IPS-NIHi7 (cell line): ENCODE results near the gene STRA8.

Source experiments
- DNase-seq: peaks from one replicate; pipeline ENCODE4 v3.0.0; 2012; ENCODE audit warnings: mixed read lengths; ENCODE audit errors: extremely low spot score

Gene STRA8

DNA sequence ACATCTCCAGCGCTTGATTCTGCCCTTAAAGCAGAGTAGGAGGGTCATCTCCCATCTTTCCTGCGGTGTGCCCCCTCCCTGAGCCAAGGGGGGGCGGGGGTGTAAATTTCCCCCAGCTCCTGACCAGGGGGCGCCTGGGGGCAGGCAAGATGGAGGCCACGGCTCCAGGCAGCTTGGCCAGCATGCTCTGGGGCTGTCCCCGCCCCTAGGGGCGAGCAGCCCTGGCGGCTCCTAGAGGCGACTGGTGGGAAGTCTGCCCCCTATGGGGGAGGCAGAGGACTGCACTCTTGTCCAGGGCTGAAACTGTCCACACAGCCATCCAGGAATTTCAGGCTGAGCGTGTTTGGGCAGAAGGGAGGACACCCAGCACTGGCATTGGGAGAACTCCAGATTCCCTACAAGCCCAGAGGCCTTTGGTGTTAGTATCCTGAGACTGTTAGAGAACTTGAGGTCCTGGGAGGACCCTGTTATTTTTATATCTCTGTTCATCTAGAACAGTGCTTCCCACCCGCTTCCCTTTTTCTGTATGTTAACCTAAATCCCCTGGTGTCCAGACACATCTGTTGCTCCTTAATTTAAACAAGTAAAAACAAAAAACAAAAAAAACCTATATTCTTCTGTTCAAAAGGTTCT, 4.6 kb downstream of the STRA8 start:
- peak; percentile 77 for DNase-seq

DNA sequence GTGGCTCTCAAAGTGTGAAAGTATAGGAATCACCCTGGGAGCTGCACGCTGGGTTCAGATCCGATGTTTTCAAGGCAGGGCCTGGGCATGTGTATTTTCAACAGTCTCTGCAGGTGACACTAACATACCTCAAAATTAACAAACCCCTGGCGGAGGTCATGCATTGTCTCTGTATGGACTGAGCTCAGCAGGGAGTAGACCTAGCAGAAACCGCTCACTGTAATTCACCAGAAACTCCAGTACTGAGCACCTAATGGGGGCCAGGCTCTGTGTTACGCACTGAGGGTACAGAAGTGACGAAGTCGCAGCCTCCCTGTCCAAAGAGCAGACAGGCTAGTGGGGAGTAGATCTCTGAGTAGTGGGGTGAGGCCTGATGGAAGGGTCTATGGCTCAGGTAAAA, 5.6 kb downstream of the STRA8 start:
- peak; percentile 6 for DNase-seq

DNA sequence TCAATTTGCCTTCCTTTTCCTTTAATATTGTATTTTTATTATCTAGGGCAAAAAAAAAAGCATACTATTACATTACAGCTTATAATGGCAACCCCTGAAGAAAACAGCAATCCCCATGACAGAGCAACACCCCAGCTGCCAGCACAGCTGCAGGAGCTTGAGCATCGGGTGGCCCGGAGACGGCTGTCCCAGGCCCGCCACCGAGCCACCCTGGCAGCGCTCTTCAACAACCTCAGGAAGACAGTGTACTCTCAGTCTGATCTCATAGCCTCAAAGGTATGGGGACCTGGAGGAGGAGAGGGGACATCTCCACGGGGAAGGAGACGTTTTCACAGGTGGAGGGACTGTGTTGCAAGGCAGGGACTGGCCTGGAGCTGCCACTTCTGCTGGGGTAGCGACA, 6.8 kb downstream of the STRA8 start:
- DNase-seq = no peak

GRCh38 chr7:135242096-135242684, 8.6 kb downstream of the STRA8 start:
- no peak for DNase-seq

DNA sequence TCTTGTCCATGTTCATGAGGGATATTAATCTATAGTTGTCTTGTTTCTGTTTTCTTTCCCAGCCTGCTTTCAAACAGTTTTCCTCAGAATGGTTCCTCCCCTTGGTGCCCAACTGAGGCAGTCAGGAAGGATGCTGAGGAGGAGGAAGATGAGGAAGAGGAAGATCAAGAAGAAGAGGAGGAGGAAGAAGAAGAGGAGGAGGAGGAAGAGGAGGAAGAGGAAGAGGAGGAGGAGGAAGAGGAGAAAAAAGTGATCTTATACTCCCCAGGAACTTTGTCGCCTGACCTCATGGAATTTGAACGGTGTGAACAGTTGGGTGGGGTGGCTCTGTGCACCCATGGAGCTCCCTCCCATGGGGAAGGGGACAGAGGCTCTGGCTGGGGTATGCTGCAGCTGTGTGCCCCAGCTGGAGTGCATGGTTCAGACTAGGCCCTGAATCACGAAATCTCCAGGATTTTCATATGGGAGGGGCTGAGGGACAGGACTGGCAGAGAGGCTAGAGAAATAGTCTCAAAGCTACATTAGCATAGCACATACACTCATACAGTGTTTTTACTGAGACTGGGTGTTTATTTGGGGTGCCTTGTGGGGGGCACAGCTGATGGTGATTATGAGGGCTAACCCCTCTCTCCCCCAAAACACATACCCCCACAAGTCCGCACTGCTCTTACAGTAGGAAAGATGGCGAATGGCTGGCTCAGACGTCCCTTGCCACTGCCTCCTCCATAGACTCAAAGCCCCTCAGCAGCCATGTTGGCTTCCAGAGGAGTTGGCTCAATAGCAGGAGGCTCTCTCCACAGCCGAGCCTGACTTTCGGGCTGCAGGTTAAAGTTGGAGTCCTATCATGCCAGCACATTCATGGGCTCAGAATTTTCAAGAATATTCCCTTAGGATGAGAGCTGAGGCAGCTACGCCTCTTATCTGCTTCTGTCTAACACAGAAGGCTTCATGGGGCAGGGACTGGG, 11.9 kb downstream of the STRA8 start:
- no peak for DNase-seq

- no peak for DNase-seq
Observed at GRCh38 chr7:135246191-135246825, 12.7 kb downstream of the STRA8 start.

DNA sequence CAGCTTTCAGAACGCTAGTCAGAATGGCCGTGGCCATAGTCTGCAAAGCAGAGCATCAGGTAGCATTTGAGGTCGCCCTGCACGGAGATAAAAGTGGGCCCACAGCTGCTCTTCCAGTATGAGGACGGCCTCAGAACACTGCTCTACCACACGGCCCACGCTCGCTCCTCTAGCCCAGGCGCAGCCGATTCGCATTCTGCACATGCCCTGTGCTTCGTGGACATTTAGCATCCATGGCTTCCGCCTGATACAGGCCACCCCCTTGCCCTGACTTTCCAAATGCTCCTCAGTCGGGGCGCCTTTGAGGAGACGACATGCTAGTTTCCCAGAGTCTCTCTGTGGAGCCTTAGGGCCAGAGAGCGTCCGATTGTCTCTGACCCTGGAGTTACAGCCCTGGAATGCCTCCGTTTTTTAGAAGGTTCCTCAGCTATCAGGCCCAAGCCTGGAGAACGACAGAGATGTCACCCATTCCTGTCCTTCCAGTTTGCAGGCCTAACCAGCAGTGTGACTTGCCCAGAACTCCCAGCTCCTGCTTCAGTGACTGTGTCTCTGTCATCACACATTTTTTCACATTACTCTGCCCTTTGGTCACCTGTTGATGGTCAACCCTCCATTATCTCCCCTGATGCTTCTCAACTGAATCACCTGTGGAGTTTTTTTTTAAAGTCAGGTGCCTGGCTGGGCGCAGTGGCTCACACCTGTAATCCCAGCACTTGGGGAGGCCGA, 14.3 kb downstream of the STRA8 start:
- no peak for DNase-seq

GRCh38 chr7:135248546-135248945, 14.9 kb downstream of the STRA8 start:
- no peak for DNase-seq

DNA sequence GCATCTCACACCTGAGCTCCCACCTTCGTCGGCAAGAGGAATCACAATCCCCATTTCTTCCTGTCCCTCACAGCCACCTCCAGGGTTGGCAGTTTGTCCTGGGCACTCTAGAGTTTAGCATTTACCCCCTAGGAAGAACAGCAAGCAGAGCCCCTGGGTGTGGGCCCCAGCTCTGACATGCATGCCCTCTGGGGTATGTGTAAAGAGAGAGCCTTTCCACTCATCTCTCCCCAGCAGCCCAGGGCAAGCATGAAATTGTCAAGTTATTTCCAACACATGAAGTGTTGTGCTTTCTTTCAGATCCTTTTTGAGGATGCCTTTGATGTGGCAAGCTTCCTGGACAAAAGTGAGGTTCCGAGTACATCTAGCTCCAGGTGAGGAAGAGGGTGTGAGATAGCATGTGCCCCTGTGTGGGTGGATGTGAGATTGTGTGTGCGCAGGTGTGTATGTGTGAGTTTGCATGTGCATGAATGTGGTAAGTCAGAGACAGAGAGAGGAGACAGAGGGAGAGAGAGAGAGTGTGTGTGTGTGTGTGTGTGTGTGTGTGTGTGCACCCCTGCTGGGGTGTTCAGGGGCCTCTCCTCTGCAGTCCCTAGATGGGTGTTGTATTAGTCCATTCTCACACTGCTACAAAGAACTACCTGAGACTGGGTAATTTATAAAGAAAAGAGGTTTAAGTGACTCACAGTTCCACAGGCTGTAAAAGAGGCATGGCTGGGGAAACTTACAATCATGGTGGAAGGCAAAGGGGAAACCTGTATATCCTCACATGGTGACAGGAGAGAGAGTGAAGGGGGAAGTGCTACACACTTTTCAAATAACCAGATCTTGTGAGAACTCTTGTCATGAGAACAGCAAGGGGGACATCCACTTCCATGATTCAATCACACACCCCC, 18.1 kb downstream of the STRA8 start:
- DNase-seq = no peak

DNA sequence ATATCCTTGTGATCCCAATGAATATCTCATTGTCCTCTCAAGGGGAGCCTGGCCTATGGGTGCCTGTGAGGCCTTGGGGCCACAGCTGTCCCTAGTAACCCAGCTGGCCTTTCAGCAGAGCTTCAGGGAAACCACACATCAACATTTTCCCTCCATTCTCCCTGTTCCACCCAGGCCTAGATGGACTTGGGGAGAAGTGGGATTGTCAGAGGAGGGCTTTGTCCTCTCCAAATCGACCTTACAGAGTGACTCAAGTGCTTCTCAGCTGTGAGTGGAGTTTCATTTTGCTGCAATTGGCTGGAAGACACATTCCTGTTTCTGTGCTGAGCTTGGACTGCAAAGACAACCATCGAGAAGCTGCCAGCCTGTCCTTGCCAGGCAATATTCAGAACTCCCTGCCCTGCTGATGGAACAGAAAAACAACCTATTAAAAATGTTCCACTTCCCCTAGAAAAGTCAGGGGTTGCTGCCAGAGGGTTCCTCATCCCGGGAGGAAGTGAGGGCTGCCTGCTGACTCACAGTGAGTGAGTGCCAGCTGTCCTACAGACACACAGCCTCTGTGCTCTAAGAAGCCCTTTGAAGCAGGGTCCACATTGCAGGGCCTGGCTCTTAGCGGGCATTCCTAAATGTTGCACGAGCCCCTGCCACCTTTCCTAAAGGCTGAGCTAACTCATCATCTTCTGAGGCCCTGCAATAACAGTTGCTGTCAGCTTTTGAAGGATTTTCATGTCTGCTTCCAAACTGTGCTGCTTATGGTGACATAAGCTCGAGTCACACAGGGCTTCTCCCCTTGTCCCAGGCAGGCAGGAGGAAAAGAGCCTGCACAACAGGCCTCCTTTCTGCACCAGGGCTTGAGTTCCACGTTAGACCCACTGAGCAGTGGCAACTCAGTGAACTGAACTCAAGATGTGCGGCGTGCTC, 20.5 kb downstream of the STRA8 start:
- no peak for DNase-seq

DNA sequence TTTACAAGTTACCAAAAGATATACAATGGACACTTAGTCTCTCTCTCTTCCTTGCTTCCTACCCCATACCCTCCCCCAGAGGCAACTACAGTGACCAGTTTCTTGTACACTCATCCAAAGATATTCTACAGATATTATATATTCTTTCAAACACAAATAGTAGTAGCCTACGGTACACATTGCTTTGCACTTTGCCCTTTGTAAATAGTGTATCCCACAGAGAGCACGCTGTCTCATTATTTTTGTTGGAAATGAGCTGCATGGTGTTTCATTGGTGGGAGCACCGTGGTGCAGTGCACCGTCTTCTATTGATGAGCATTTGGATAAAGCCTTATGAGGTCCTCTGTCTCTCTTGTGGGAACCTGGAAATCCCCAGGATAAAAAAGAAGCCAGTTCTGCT, 24.2 kb downstream of the STRA8 start:
- no peak for DNase-seq

DNA sequence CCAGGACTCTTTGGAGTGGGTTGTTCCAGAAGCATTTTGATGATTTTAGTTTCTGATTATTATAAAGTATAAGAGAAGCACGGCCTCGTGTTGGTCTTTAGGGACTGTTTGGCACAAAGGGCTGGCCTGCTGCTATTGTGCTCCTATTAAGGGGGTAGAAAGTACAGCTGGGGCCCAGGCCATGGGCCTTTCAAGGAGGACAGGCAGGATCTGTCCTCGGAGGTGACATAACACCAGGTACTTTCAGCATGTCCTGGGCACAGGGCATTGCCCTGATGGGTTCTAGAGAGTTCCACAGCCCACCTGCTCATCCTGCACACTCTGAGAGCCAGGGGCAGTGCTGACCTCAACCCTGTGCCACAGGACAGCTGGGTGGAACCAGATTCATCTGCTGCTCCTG, 24.9 kb downstream of the STRA8 start:
- no peak for DNase-seq

DNA sequence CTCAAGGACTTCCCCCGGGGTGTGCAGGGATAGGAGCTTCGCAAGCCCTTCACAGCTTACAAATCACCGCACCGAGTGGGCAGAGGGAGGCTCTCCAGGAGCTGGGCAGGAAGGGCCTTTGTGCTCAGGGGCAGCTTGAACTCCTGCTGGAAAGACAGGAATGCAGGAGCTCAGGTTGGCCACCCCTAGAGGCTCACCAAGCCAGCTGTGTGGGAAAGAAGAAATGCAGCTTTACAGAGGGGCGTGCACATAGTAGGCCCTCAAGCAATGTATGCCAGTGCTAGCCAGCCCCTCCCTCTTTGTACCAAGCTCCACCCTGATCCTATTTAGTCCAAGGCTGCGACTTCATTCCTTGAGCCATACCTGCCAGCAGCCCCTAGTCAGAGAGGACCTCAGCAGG, 26.1 kb downstream of the STRA8 start:
- no peak for DNase-seq

DNA sequence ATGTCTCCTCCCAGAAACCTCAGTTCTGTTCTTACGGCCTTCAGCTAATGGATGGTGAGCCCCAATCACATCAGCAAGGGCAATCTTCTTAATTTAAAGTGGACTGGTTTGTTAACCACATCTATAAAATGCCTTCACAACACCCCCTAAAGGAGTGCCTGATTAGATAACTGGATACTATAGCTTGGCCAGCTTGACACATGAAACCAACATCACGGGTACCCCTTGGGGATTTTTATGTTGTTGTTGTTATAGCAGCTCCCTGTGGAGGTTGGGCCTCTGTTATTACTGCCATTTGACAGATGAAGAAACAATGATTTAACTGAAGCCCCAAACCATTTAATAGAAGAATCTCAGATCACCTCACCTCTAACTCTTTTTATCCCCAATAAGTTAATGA, 26.8 kb downstream of the STRA8 start:
- DNase-seq = no peak

- no peak for DNase-seq
Observed at GRCh38 chr7:135260930-135261721, 27.5 kb downstream of the STRA8 start.

GRCh38 chr7:135262623-135263320, 29.1 kb downstream of the STRA8 start:
- no peak for DNase-seq

GRCh38 chr7:135263321-135263970, 29.8 kb downstream of the STRA8 start:
- no peak for DNase-seq

DNA sequence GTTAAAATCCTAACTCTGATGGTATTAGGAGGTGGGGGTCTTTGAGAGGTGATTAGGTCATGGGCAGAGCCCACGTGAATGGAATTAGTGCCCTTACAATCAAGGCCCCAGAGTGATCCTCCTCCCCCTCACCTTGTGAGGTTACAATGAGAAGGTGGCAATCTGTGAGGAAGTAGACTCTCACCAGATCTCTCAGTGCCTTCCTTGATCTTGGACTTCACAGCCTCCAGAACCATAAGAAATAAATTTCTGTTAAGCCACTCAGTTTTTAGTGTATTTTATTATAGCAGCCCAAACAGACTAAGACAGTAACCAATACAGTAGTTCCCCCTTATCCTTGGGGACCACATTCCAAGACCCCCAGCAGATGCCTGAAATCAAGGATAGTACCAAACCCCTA, 32.0 kb downstream of the STRA8 start:
- DNase-seq = no peak
